T-helper 22 cell (primary cell): Measurements from ENCODE around the gene EXD2.
"Not testable (repeated sequence)": the region's sequence is repeated elsewhere in the genome, so short reads cannot be mapped to it uniquely, and the experiment has no call there.

Source experiments
- DNase-seq: peaks from one replicate; pipeline ENCODE4 v3.0.0-alpha.2; 2020; ENCODE audit warnings: low read depth

Gene EXD2

GRCh38 chr14:69191340-69192111, at the start of gene EXD2:
EXD2 (plus strand) TSS chr14:69191498; CDS start chr14:69209471, 17,973 bp downstream.
- peak; percentile 18 for DNase-seq

GRCh38 chr14:69141550-69141949, 49.7 kb upstream of the EXD2 start:
- no peak for DNase-seq

- no peak for DNase-seq
These were observed 49.2 kb upstream of the EXD2 start for GRCh38 chr14:69142101-69142500.

- DNase-seq, result no peak
These were observed 41.6 kb upstream of the EXD2 start for GRCh38 chr14:69149461-69150244.

- DNase-seq, result peak; percentile 71
These were observed 39.7 kb upstream of the EXD2 start for GRCh38 chr14:69151458-69152180.

GRCh38 chr14:69152181-69152901, 39.0 kb upstream of the EXD2 start:
- peak; percentile 35 for DNase-seq

GRCh38 chr14:69152902-69153151, 38.5 kb upstream of the EXD2 start, which contains the start of gene DCAF5:
DCAF5 (minus strand) TSS chr14:69153119; CDS start chr14:69152978, 141 bp downstream.
- peak; percentile 92 for DNase-seq

GRCh38 chr14:69153152-69153872, 38.0 kb upstream of the EXD2 start:
- DNase-seq, result no peak

GRCh38 chr14:69153873-69154270, 37.4 kb upstream of the EXD2 start:
- DNase-seq, result no peak

- DNase-seq, result no peak
These were observed 36.5 kb upstream of the EXD2 start for GRCh38 chr14:69154779-69155178.

GRCh38 chr14:69156224-69156623, 35.1 kb upstream of the EXD2 start:
- DNase-seq, result no peak

GRCh38 chr14:69161590-69161989, 29.7 kb upstream of the EXD2 start:
- DNase-seq, result no peak

- DNase-seq, result not testable (repeated sequence)
These were observed 25.5 kb upstream of the EXD2 start for GRCh38 chr14:69165787-69166186.

- DNase-seq, result no peak
These were observed 20.5 kb upstream of the EXD2 start for GRCh38 chr14:69170839-69171238.

GRCh38 chr14:69171569-69171968, 19.7 kb upstream of the EXD2 start:
- DNase-seq, result no peak

GRCh38 chr14:69175130-69175529, 16.2 kb upstream of the EXD2 start:
- no peak for DNase-seq

GRCh38 chr14:69181491-69181890, 9.8 kb upstream of the EXD2 start:
- no peak for DNase-seq

- DNase-seq, result not testable (repeated sequence)
These were observed 8.7 kb upstream of the EXD2 start for GRCh38 chr14:69182580-69182979.

- DNase-seq, result no peak
These were observed 7.6 kb upstream of the EXD2 start for GRCh38 chr14:69183735-69184134.

GRCh38 chr14:69190191-69190590, 1.1 kb upstream of the EXD2 start:
- DNase-seq, result no peak

- no peak for DNase-seq
These were observed 2.4 kb downstream of the EXD2 start for GRCh38 chr14:69193721-69194120.
